ENCODE data around the gene KAZN.
"Not testable (repeated sequence)": the region's sequence is repeated elsewhere in the genome, so short reads cannot be mapped to it uniquely, and the experiment has no call there.

The KAZN gene

DNA sequence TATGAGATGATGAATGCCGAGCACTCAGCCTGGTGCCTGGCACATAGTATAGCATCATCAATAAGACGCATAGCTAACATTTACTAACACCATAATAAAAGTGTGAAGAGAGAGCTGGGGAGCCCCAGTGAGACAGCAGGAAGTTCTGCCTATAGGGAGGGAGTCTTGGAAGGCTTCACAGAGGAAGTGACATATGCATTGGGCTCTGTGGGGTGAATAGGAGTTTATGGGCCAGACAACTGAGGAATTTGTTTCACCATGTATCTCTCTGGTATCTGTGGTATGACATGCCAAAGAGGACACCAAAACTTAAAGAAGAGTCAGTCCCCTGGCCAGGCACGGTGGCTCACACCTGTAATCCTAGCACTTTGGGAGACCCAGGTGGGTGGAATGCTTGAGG lies 436.8 kb downstream of the KAZN start:
- DNase-seq, result no peak
- peaks cover 4% of the 10 kb centered on the region for H3K27me3 Mint-ChIP-seq (ENCODE audit: low read depth, poor library complexity)
- H3K4me1 Mint-ChIP-seq, result peaks cover 15% of the 10 kb centered on the region
- TF ChIP-seq, protein P1, sequence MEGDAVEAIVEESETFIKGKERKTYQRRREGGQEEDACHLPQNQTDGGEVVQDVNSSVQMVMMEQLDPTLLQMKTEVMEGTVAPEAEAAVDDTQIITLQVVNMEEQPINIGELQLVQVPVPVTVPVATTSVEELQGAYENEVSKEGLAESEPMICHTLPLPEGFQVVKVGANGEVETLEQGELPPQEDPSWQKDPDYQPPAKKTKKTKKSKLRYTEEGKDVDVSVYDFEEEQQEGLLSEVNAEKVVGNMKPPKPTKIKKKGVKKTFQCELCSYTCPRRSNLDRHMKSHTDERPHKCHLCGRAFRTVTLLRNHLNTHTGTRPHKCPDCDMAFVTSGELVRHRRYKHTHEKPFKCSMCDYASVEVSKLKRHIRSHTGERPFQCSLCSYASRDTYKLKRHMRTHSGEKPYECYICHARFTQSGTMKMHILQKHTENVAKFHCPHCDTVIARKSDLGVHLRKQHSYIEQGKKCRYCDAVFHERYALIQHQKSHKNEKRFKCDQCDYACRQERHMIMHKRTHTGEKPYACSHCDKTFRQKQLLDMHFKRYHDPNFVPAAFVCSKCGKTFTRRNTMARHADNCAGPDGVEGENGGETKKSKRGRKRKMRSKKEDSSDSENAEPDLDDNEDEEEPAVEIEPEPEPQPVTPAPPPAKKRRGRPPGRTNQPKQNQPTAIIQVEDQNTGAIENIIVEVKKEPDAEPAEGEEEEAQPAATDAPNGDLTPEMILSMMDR (IDR thresholded peaks at IDR 0.05), result no peak
- no peaks in the 10 kb centered on the region for H3K9me3 Mint-ChIP-seq
- no peak overlapping the region for H3K4me3 Mint-ChIP-seq
- peaks cover 8% of the 10 kb centered on the region for H3K36me3 Mint-ChIP-seq (ENCODE audit: low read depth)
- no peak overlapping the region for H3K27ac Mint-ChIP-seq

DNA sequence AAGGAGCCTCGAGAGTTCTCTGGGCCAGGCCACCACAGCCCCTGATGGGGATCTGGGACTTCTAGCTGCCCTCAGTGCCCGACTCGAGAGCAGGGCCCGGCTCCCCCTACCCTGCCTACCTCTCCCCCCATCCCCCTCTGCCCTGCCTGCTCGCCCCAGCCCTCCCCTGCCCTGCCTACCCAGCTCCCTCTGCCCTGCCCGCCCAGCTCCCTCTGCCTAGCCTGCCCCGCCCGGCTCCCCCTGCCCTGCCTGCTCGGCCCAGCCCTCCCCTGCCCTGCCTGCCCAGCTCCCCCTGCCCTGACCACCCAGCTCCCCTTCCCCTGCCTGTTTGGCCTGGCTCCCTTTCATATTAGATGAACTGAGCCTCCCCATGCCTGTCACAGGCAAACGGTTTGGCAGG lies 437.6 kb downstream of the KAZN start:
- peaks cover 11% of the 10 kb centered on the region for H3K4me1 Mint-ChIP-seq
- no peak for DNase-seq
- no peak overlapping the region for H3K4me3 Mint-ChIP-seq
- TF ChIP-seq, protein P1 (IDR thresholded peaks at IDR 0.05), result no peak
- peaks cover 8% of the 10 kb centered on the region for H3K36me3 Mint-ChIP-seq (ENCODE audit: low read depth)
- H3K27ac Mint-ChIP-seq, result no peak overlapping the region
- H3K9me3 Mint-ChIP-seq, result no peaks in the 10 kb centered on the region
- H3K27me3 Mint-ChIP-seq (ENCODE audit: low read depth, poor library complexity), result peaks cover 4% of the 10 kb centered on the region

DNA sequence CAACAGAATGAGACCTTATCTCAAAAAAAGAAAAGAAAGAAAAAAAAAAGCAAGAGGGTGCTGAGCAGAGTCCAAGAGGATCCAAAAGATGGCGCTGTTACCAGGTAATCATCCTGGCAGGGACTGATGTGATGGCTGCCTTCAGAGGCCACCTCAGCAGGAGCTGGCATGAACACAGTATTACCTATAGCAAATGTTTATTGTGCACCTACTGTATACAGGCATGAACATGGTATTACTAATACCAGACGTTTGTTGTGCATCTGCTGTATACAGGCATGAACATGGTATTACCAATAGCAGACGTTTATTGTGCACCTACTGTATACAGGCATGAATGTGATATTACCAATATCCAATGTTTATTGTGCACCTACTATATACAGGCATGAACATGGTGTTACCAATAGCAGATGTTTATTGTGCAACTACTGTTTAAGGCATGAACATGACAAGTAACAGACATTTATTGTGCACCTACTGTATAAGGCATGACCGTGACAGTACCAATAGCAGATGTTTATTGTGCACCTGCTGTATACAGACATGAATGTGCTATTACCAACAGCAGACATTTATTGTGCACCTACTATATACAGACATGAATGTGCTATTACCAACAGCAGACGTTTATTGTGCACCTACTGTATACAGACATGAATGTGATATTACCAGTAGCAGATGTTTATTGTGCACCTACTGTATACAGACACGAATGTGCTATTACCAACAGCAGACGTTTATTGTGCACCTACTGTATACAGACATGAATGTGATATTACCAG lies 439.9 kb downstream of the KAZN start:
- H3K27me3 Mint-ChIP-seq (ENCODE audit: low read depth, poor library complexity), result no peaks in the 10 kb centered on the region
- H3K27ac Mint-ChIP-seq, result no peak overlapping the region
- H3K36me3 Mint-ChIP-seq (ENCODE audit: low read depth), result peaks cover 8% of the 10 kb centered on the region
- H3K4me1 Mint-ChIP-seq, result peaks cover 11% of the 10 kb centered on the region
- no peak for DNase-seq
- TF ChIP-seq, protein P1 (IDR thresholded peaks at IDR 0.05), result peak; percentile 39
- H3K9me3 Mint-ChIP-seq, result no peaks in the 10 kb centered on the region
- H3K4me3 Mint-ChIP-seq, result no peak overlapping the region

DNA sequence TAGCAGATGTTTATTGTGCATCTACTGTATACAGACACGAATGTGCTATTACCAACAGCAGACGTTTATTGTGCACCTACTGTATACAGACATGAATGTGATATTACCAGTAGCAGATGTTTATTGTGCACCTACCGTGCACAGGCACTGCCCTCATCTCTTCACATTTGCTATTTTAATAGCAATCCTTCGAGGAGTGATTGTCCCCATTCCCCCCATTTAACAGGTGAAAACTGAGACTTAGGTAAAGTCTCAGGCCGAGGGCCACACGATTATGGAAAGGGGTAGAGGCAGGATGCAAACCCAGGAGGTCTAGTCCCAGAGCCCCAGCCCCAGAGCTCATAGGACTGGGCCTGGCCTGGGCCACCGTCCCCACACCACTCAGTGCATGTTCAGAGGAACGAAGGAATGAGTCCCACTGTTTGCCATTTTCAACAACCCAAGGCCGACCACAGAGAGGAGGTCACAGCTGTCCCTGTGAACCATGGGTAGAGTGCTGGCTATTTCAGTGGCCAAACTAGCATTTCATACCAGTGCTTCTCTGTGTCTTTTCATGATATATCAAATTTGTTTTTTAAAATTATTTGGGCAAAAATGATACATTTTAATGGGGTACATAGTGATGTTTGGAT lies 440.6 kb downstream of the KAZN start:
- Mint-ChIP-seq H3K27me3 (ENCODE audit: low read depth, poor library complexity) (no peaks in the 10 kb centered on the region), H3K27ac (no peak overlapping the region), H3K4me3 (no peak overlapping the region), H3K9me3 (no peaks in the 10 kb centered on the region), H3K36me3 (ENCODE audit: low read depth) (peaks cover 8% of the 10 kb centered on the region), H3K4me1 (peaks cover 7% of the 10 kb centered on the region)
- DNase-seq, result no peak
- TF ChIP-seq, protein P1 (IDR thresholded peaks at IDR 0.05), result no peak

DNA sequence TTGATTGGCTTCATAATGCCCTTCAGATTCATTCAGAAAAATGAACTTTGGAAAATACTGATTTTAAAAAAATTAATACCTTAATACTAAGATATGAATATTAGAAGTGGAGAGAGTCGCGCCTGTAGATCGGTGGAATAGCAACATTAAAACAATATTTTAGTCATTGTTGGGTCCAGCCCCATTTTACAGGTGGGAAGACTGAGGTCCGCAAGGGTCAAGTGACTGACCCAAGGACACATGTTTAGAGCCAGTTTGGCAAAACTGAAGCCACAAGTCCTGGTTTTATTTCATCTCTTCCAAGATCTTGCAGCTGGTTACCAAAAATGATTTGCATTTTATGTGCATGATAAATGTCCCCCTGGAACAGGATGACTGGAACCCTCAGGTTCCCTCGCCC lies 441.4 kb downstream of the KAZN start:
- no peak overlapping the region for H3K27ac Mint-ChIP-seq
- H3K4me1 Mint-ChIP-seq, result peaks cover 5% of the 10 kb centered on the region
- DNase-seq, result no peak
- TF ChIP-seq, protein P1 (IDR thresholded peaks at IDR 0.05), result no peak
- peaks cover 8% of the 10 kb centered on the region for H3K36me3 Mint-ChIP-seq (ENCODE audit: low read depth)
- no peaks in the 10 kb centered on the region for H3K27me3 Mint-ChIP-seq (ENCODE audit: low read depth, poor library complexity)
- H3K9me3 Mint-ChIP-seq, result no peaks in the 10 kb centered on the region
- no peak overlapping the region for H3K4me3 Mint-ChIP-seq

DNA sequence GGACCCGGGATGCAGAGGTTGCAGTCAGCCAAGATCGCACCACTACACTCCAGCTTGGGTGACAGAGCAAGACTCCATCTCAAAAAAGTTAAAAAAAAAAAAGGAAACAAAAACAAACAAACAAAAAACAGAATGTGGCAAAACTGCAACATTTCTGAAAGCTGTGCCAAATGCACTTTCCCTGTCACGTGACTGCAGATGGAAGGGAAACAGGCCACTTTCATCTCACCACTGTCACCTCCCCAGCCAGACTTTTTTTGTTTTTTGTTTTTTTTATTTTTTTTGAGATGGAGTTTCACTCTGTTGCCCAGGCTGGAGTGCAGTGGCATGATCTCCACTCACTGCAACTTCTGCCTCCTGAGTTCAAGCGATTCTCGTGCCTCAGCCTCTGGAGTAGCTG lies 442.2 kb downstream of the KAZN start:
- H3K9me3 Mint-ChIP-seq; H3K27me3 Mint-ChIP-seq (ENCODE audit: low read depth, poor library complexity); DNase-seq; H3K4me3 Mint-ChIP-seq; H3K27ac Mint-ChIP-seq; H3K4me1 Mint-ChIP-seq; H3K36me3 Mint-ChIP-seq (ENCODE audit: low read depth): not testable (repeated sequence)

All from nephron progenitor cell (in vitro differentiated cells).